PFSK-1 (cell line): ENCODE measurements around the gene LPCAT1.

ENCODE experiments used
- POLR2AphosphoS5 ChIP-seq: IDR thresholded peaks from 2 replicates; pipeline ENCODE4 v1.6.1; 2012; ENCODE audit warnings: low read depth, mild to moderate bottlenecking, control low read depth, low read length, moderate library complexity
- REST ChIP-seq, 2 experiments: IDR thresholded peaks; 2 replicates each; pipeline versions ENCODE4 v1.6.1 to v1.8.0; 2011 to 2012; ENCODE audit warnings: low read depth in 2 of 2, low read length in 2 of 2, control low read depth in 1 of 2, inconsistent platforms in 1 of 2, mild to moderate bottlenecking in 1 of 2, moderate library complexity in 1 of 2; ENCODE audit not compliant: insufficient read depth in 1 of 2

GRCh38 chr5:1503241-1504068 is 20.3 kb downstream of the LPCAT1 start:
- TF ChIP-seq POLR2AphosphoS5 (no peak), REST (IDR thresholded peaks at IDR 0.05; ENCODE audit: insufficient read depth in 1 of 2, low read depth in 2 of 2, low read length in 2 of 2) (no peak)
